Naive thymus-derived CD8-positive, alpha-beta T cell (primary cell): ENCODE measurements around the gene PRSS56. TPM values are rescaled to one million over a fixed set of nuclear protein-coding genes. Genes with fewer than 3 reads are reported as not detected.

Experiments
- ATAC-seq, 2 donors: fragments of 150-1000 bp; cut with Tn5 transposase in 1 of 2; sonication (Bioruptor Pico), chemical (Tn5 transposase) in 1 of 2; 1 replicate in 1 of 2; 2 replicates in 1 of 2; pipeline ENCODE4 v1.10.0; 2021; ENCODE audit warnings: mild to moderate bottlenecking in 2 of 2, moderate library complexity in 2 of 2
- POLR2A ChIA-PET: fragments of 350-600 bp; sonication (Branson Sonifier 250); formaldehyde crosslinking; loops from one replicate; lab custom pipeline; 2021; ENCODE audit warnings: antibody characterized with exemption; lab: Charles Lee
- DNase-seq, 10 donors: peaks; one replicate each; pipeline versions ENCODE4 v3.0.0 to v3.0.0-alpha.2; 2020 to 2022
- H3K27ac Mint-ChIP-seq, 10 donors: one replicate each; pipeline ENCODE4 v1.8.0; 2020 to 2022; ENCODE audit warnings: mild to moderate bottlenecking in 10 of 10, mixed read lengths in 10 of 10, moderate library complexity in 4 of 10, inconsistent platforms in 1 of 10
- H3K27me3 Mint-ChIP-seq, 5 donors: one replicate each; pipeline ENCODE4 v1.8.0; 2021 to 2022; ENCODE audit warnings: mixed read lengths in 5 of 5
- H3K36me3 Mint-ChIP-seq, 3 donors: one replicate each; pipeline ENCODE4 v1.8.0; 2020 to 2022; ENCODE audit warnings: mixed read lengths in 3 of 3, mild to moderate bottlenecking in 2 of 3, inconsistent platforms in 1 of 3
- H3K4me1 Mint-ChIP-seq, 4 donors: one replicate each; pipeline ENCODE4 v1.8.0; 2021 to 2022; ENCODE audit warnings: mixed read lengths in 4 of 4
- H3K4me3 Mint-ChIP-seq, 10 donors: one replicate each; pipeline ENCODE4 v1.8.0; 2020 to 2022; ENCODE audit warnings: mild to moderate bottlenecking in 10 of 10, mixed read lengths in 10 of 10, moderate library complexity in 6 of 10, inconsistent platforms in 1 of 10
- H3K9me3 Mint-ChIP-seq, 9 donors: one replicate each; pipeline ENCODE4 v1.8.0; 2020 to 2022; ENCODE audit warnings: mixed read lengths in 9 of 9, mild to moderate bottlenecking in 3 of 9, inconsistent platforms in 1 of 9, moderate library complexity in 1 of 9
- polyA plus RNA-seq, 3 donors: library from polyadenylated mRNA; unstranded; fragments of 300-500 nt; fragmentation: Illumina TruSeq; gene quantifications; one replicate each; pipeline ENCODE4 v1.2.3, GENCODE V29; 2021
- total RNA-seq, 8 experiments: library from RNA in 2 of 8; stranded (reverse) in 2 of 8; gene quantifications; one replicate each; pipeline ENCODE4 v1.2.3 and lab custom pipeline; 2021 to 2026

The PRSS56 gene
- total and polyA plus RNA-seq, 5 experiments from 2014 or later = not detected

DNA sequence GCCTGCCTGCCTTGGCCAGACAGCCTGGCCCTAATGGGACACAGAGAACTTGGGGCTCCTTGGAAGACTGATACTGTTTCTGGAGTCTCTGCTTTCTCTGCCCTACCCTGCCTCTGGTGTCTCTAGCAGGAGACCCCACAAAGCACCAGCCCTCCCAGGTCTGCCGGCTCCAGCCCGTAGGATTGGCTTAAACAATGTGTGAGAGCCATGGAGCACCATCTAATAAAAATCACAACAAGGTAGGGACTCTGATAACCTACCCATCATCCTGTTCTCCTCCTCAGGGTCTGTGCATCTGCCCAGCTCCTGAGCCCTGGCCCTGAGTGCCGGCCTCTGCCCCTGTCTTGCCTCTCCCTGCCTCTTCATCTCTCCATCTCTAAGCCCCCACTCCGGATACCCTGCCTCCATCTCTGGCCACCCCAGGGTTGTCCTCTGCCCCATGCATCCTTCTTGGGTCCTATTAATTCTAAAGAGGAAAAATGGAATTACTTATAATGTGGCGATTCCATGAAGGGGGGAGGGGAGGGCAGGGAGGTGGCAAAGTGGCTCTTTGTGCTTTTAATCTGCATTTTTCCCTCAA lies 31.4 kb upstream of the PRSS56 start:
- Mint-ChIP-seq H3K4me3 (peak overlapping the region; percentile 16 to 75 (median 62)), H3K27ac (no peak overlapping the region), H3K36me3 (no peaks in the 10 kb centered on the region), H3K27me3 (peaks cover 10 to 70% (median 46%) of the 10 kb centered on the region in 5 donors), H3K4me1 (peaks cover 6 to 15% (median 9%) of the 10 kb centered on the region in 4 donors), H3K9me3 (peaks cover 0 to 2% (median 0%) of the 10 kb centered on the region in 9 donors)
- peak in 1 of 10 donors; percentile 53 for DNase-seq
- ATAC-seq = no peak
- POLR2A ChIA-PET = no interaction called here

DNA sequence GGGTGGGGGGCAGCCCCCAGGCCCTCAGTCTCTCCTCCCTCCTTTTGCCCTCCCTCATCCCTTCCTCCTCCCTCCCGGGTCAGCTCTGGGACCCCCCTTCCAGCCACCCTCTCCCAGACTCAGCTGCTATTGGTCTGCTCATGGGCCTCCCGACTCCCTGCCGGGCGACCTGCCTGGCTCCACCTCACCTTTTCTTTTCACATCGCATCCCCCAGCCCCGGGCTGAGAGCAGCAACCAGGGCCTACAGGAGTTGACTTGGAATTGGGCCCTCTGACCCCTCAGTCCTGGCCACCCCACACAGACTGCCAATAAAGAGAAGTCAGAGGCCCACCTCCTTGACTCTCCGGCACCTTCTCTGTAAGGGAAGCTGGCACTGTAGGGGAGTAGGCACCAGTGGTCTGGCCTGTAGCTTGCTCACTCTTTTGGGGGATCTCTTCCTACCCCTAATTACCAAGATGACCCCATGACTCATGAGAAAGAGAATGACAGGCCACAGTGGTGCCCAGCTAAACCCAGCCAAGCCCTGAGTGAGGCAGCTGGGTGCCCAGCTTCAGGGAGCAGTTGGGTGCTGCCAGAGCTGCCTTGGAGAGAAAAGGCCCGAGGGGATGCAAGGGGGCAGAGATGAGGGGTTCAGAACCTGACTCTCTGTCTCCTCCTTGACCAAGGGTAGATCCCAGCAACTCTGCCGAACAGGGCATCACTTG lies 30.5 kb upstream of the PRSS56 start:
- Mint-ChIP-seq H3K36me3 (no peaks in the 10 kb centered on the region), H3K4me3 (peak overlapping the region in 5 of 10 donors; percentile 2 to 70 (median 51)), H3K4me1 (peaks cover 6 to 15% (median 9%) of the 10 kb centered on the region in 4 donors), H3K27me3 (peaks cover 10 to 62% (median 39%) of the 10 kb centered on the region in 5 donors), H3K27ac (peak overlapping the region in 2 of 10 donors; percentile 5 to 21), H3K9me3 (peaks cover 0 to 2% (median 0%) of the 10 kb centered on the region in 9 donors)
- peak in 1 of 10 donors; percentile 60 for DNase-seq
- no peak for ATAC-seq
- POLR2A ChIA-PET = no interaction called here

DNA sequence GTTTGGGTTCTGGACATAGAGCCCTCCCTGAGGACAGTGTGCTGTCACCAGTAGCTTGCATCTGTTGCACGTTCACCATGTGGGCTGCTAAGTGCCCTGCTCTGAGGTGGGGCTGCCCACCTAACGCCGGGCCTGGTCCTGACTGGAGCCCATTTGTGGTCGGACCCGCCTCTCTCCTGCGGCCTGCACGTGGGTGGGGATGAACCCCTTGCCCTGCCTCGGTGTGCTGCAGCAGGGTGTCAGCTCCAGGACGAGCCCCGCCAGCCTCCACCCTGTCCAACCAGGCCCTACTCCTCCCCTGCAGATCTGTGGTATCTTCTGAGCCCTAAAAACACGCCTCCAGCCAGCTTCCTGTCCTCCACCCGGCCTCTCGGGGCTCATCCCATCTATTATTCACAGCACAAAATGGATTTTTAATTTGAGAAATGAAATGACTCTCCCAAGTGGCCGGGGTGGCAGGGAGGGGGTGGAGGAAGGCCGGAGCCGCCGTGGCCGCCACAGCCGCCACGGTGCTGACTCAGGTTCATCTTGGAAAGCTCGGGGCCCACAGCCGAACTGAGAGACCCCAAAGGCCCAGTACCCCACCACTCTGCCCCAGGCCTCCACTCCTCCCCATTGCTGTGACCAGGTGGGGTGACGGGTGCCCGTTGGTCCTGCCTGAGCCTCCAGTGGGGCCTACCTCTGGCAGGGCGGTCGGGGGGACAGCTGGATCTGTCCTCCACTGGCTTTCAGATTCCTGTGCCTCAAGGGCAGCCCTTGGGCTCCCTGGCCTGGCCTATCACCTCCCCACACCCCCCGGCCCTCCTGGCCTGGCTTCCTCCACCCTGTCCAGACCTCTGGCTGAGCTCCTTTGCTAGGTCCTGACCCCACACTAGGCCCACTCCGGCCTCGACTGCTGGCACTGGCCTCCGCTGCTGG lies 29.7 kb upstream of the PRSS56 start:
- H3K9me3 Mint-ChIP-seq = peaks cover 0 to 2% (median 0%) of the 10 kb centered on the region in 9 donors
- POLR2A ChIA-PET = no interaction called here
- ATAC-seq = no peak
- peaks cover 0 to 8% (median 4%) of the 10 kb centered on the region in 4 donors for H3K4me1 Mint-ChIP-seq
- no peak overlapping the region for H3K27ac Mint-ChIP-seq
- DNase-seq = peak in 1 of 10 donors; percentile 47
- no peak overlapping the region for H3K4me3 Mint-ChIP-seq
- H3K27me3 Mint-ChIP-seq = peaks cover 7 to 54% (median 31%) of the 10 kb centered on the region in 5 donors
- H3K36me3 Mint-ChIP-seq = no peaks in the 10 kb centered on the region

DNA sequence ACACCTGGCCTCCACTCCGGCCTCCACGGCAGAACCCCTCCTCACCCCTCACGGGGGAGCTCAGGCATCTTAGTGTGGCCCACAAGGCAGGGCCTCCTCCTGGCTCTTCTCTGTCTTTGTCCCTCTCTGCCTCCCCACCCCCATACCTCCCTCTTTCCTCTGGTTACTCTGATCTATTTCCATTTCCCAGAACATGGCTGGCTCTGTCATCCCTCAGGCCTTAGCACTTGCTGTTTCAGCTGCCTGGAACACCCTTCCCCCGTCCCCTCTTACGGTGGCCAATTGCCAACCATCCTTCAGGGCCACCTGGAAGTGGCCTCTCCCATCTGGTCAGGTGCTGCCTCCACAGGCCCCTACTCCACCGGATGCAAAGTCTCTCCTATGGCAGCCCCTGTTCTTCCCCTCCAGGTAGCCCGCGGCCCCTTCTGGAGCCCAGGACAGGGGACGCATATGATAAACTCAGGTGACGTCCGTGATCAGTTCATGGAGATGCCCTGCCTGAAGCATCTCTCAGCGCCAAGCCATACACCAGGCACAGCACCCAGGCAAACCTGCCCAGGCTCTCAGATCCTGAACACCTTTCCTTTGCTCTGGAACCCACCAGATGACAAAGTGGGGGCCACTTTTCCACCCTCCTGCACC lies 28.9 kb upstream of the PRSS56 start:
- DNase-seq (peak in 1 of 10 donors; percentile 21), ATAC-seq (no peak)
- Mint-ChIP-seq H3K4me1 (peaks cover 0 to 7% (median 4%) of the 10 kb centered on the region in 4 donors), H3K36me3 (no peaks in the 10 kb centered on the region), H3K9me3 (peaks cover 0 to 2% (median 0%) of the 10 kb centered on the region in 9 donors), H3K4me3 (no peak overlapping the region), H3K27ac (no peak overlapping the region), H3K27me3 (peaks cover 7 to 50% (median 30%) of the 10 kb centered on the region in 5 donors)
- POLR2A ChIA-PET = no interaction called here

DNA sequence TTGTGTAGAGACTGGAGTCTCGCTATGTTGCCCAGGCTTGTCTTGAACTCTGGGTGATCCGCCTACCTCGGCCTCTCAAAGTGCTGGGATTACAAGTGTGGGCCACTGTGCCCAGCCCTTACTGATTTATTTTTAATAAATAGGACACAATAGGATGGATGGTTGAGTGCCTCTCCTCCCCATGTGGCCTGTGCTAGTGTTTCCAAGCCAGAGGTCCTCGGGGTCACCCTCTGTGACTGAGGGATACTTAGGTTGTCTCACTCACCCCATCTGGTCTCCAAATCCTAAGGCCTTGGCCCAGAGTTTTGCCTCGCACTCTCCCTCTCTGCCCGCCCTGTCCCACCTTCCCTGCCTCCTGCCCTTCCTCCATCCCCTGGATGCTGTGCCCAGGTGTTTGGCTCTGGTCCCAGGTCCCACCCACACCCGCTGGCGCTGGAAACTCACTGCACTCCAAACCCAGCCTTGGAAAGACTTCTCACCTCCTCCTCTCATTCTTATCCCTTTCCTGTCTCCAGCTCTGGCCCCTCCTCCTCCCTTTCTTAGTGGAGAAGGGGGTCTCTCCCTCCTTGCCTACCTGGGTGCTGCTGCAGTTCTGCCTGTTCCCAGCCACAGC lies 27.8 kb upstream of the PRSS56 start:
- Mint-ChIP-seq H3K27me3 (peaks cover 7 to 50% (median 29%) of the 10 kb centered on the region in 5 donors), H3K9me3 (peaks cover 0 to 2% (median 0%) of the 10 kb centered on the region in 9 donors), H3K27ac (no peak overlapping the region), H3K36me3 (no peaks in the 10 kb centered on the region), H3K4me3 (no peak overlapping the region), H3K4me1 (peaks cover 0 to 6% (median 2%) of the 10 kb centered on the region in 4 donors)
- POLR2A ChIA-PET = no interaction called here
- ATAC-seq (no peak), DNase-seq (peak in 1 of 10 donors; percentile 40)

DNA sequence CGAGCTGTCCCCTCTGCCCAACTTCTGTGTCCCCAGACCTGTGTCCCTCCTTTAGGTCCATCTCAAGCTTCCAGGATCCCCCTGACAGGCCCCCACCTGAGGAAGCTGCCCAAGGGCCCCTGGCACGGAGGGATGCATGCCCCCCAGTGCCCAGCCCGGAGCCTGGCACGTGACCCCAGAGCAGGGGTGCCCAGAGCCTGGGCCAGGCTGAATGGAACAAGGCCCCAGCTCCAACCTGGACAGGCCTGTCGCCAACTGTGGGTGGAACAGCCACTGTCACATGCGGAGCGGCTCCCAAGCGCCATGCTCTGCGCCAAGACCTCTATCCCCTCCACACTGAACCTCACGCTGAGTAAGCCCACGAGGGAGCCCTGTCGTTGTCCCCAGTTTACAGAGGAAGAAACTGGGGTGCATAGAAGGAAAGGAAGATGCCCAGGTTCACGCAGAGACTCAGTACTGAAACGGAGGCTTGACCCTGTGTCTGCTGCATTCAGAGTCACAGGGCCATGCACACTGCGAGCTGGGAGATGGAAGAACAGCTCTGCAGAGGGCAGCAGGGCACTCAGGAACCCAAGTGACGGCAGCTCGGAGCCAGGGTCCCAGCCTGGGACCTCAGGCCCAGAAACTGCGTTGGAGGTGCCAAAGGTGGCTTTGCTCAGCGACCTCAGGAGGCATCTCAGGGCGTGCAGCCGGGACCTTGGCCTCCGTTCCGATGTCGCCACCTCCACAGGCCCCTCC lies 27.1 kb upstream of the PRSS56 start:
- Mint-ChIP-seq H3K4me1 (peaks cover 0 to 6% (median 2%) of the 10 kb centered on the region in 4 donors), H3K27ac (no peak overlapping the region), H3K4me3 (no peak overlapping the region), H3K36me3 (no peaks in the 10 kb centered on the region), H3K9me3 (peaks cover 0 to 2% (median 0%) of the 10 kb centered on the region in 9 donors), H3K27me3 (peaks cover 7 to 51% (median 28%) of the 10 kb centered on the region in 5 donors)
- POLR2A ChIA-PET = no interaction called here
- DNase-seq (peak in 1 of 10 donors; percentile 40), ATAC-seq (no peak)

DNA sequence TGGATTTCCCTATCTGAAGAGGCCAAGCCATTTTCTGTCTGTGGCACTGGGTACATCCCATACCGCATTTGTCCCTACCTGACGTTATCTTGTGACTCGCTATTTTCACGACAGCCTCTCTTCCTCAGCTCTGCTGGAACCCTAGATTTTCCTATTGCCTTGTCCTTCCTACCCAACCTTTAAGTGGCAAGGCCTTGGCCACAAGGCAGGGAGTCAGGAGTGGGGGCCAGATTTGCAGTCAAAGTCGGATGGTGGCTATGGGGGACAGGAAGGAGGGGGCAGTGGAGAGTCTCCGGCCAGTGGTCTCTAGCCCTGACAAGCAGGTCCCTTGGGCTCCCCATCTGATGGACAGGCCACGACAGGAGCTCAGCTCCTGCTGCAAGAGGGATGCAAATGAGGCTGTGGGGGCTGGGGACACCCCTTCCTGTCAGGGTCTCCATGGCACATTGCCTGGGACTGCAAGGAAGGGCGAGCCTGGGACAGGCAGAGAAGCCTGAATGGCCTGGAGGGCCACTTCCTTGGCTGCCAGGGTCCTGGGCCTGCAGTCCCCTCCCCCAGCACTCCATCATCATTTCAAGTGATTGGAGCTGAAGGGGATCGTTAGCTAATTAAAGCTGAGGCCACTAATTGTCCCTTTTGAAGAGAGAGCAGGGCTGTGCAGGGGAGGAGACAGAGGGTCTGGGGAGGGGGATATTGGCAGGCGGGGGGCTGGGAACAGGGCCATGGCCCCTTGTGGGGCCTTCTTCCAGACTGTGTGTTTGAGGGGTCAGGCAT lies 26.3 kb upstream of the PRSS56 start:
- POLR2A ChIA-PET = no interaction called here
- Mint-ChIP-seq H3K36me3 (no peaks in the 10 kb centered on the region), H3K4me1 (peaks cover 0 to under 1% (median 0%) of the 10 kb centered on the region in 4 donors), H3K4me3 (no peak overlapping the region), H3K27me3 (peaks cover 4 to 51% (median 26%) of the 10 kb centered on the region in 5 donors), H3K9me3 (no peaks in the 10 kb centered on the region), H3K27ac (peak overlapping the region in 1 of 10 donors; percentile 40)
- ATAC-seq (no peak), DNase-seq (no peak)

DNA sequence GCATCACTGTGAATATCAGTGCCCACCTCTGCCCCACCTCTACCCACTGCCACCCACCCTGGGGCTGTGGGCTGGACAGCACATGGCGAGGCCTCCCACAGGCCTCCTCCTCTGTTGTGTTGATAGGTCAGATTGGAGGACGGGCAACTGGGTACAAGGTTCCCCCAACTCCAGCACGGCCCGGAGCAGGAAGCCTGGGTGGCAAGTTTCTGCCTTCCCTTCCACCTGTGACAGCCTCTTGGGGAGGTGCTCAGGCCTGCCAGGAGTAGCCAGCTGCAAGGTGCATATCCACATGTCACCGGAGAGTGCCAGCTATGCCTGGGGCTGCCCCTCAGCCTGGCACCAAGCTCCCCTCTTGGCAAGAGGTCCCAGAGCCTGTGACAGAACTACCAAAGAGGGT lies 25.6 kb upstream of the PRSS56 start:
- ATAC-seq (no peak), DNase-seq (no peak)
- Mint-ChIP-seq H3K9me3 (no peaks in the 10 kb centered on the region), H3K36me3 (no peaks in the 10 kb centered on the region), H3K4me3 (no peak overlapping the region), H3K27ac (no peak overlapping the region), H3K27me3 (peaks cover 1 to 50% (median 22%) of the 10 kb centered on the region in 5 donors), H3K4me1 (no peaks in the 10 kb centered on the region)
- POLR2A ChIA-PET = no interaction called here

DNA sequence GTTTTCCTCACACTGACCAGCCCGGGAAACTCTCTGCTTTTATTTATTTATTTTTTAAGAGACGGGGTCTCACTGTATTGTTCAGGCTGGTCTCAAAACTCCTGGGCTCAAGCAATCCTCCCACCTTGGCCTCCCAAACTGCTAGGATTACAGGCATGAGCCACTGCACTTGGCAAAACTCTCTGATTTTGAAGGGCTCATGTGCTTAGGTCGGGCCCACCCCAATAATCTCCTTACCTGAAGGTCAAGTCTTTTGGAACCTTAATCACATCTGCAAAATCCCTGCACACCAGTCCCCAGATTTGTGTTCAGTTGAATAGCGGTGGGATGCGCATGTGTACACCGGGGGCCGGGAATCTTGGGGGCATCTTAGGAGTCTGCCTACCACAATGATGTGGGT lies 24.9 kb upstream of the PRSS56 start:
- Mint-ChIP-seq H3K4me1 (no peaks in the 10 kb centered on the region), H3K9me3 (no peaks in the 10 kb centered on the region), H3K27me3 (peaks cover 1 to 50% (median 22%) of the 10 kb centered on the region in 5 donors), H3K4me3 (no peak overlapping the region), H3K27ac (no peak overlapping the region), H3K36me3 (no peaks in the 10 kb centered on the region)
- POLR2A ChIA-PET = no interaction called here
- no peak for DNase-seq
- ATAC-seq = no peak

DNA sequence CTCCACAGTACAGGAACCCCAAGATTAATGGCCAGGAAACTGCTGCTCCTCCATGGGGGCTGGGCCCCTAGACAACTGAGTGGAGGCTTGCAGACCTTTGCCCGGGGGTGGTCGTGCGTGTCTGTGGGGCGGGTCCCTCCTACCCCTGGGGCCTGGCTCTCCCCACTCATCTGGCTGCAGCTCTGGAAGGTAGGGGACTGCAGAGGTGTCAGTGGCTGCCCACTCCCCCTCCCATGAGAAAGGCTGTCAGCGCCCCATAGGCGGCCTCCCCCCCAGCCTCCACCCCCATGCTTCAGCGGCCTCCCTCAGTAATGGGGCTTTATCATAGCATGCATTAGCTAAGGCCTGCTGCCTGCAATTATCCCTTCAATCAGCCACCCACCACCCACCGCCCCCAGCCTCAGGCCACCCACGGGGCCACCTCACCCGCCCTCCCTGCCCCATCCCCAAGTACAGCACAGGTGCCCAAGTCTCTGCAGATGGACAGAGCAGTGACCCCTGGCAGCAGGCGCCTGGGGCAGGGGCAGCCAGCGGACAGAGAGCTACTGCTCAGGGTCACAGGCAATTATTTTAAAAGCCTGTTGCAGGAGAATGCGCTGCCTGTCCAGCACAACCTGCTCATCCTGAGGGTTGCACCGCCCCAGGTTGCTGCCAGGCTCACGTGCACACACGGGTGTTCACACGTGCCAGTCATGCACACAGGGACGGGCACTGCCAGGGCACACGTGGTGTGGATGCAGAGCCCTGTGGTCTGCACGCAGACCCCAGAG lies 23.5 kb upstream of the PRSS56 start:
- Mint-ChIP-seq H3K27me3 (peaks cover under 1 to 44% (median 28%) of the 10 kb centered on the region in 5 donors), H3K27ac (no peak overlapping the region), H3K36me3 (no peaks in the 10 kb centered on the region), H3K4me1 (no peaks in the 10 kb centered on the region), H3K4me3 (no peak overlapping the region), H3K9me3 (no peaks in the 10 kb centered on the region)
- no peak for DNase-seq
- POLR2A ChIA-PET = no interaction called here
- ATAC-seq = no peak
